ENCODE data around the gene ZNF362.
"Not testable (repeated sequence)": the region's sequence is repeated elsewhere in the genome, so short reads cannot be mapped to it uniquely, and the experiment has no call there.

Gene ZNF362

DNA sequence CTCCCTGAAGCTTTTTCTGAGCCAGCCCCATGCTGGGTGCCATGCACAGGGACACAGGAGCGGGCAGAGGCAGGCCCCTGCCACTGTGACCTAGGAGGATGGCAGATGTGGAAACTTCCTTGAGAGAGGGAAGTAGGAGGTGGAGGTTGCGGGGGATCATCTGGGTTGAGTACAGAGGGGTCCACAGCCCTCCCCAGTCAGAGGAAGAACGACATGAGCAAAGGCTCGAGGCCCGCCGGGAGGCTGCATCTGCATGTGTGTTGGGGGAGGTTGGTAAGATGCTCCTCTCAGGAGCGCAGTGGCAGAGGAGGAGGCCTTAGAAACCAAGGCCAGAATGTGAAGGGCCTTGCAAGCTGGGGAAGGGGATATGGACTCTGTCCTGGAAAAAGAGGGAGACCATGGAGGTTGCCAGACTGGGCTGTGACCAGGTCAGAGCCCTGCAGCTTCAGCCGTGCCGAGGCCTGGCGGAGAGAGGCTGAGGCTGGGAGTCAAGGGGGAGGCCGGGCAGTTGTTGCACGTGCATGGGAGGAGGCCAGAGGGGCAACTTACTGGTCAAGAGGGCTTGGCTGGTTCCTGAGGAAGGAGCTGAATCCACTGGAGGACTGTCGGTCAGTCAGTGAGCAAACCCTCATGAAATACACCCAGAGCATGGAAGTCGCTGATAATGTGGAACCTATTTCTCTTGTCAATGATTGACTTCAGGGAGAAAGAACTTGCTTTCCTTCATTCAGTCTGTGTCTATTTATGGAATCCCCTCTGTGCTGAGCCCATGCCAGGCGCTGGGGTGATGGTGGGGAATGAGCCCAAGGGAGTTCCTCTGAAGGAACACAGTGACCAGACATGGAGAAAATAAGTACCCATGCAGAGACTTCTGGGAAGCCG is 32.9 kb downstream of the ZNF362 start:
- no peak for DNase-seq

GRCh38 chr1:33289858-33290154 is 33.5 kb downstream of the ZNF362 start:
- no peak for DNase-seq

DNA sequence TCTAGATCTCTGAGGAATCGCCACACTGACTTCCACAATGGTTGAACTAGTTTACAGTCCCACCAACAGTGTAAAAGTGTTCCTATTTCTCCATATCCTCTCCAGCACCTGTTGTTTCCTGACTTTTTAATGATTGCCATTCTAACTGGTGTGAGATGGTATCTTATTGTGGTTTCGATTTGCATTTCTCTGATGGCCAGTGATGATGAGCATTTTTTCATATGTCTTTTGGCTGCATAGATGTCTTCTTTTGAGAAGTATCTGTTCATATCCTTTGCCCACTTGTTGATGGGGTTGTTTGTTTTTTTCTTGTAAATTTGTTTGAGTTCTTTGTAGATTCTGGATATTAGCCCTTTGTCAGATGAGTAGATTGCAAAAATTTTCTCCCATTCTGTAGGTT is 34.3 kb downstream of the ZNF362 start:
- not testable (repeated sequence) for DNase-seq

DNA sequence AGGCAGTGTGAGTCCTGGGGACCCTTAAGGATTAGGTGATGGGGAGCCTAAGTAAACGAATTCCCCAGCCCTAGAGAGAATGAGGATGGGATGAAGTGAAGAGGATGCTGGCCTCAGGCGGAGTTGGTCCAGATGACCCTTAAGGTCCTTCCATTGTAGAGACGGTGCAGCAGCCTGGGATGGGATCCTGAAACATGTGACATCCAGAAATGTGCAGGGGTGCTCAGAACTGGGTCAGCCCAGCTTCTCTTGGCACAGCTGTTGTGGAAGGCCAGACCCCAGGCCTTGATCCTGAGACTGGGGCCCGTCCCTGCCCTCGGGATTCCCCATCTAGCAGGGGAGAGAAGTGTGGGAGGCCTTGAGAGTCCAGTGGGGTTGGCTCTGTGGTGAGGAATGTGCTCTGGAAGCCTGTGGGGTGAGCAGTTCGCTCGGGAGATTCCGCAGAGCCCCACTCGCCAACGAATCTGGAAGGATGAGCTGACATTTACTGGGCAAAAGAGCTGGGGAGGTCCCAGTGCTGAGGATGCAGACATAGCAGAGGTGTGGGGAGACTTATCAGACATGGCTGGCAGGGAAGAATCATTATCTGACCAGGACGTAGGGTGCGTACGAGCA is 36.5 kb downstream of the ZNF362 start:
- no peak for DNase-seq

DNA sequence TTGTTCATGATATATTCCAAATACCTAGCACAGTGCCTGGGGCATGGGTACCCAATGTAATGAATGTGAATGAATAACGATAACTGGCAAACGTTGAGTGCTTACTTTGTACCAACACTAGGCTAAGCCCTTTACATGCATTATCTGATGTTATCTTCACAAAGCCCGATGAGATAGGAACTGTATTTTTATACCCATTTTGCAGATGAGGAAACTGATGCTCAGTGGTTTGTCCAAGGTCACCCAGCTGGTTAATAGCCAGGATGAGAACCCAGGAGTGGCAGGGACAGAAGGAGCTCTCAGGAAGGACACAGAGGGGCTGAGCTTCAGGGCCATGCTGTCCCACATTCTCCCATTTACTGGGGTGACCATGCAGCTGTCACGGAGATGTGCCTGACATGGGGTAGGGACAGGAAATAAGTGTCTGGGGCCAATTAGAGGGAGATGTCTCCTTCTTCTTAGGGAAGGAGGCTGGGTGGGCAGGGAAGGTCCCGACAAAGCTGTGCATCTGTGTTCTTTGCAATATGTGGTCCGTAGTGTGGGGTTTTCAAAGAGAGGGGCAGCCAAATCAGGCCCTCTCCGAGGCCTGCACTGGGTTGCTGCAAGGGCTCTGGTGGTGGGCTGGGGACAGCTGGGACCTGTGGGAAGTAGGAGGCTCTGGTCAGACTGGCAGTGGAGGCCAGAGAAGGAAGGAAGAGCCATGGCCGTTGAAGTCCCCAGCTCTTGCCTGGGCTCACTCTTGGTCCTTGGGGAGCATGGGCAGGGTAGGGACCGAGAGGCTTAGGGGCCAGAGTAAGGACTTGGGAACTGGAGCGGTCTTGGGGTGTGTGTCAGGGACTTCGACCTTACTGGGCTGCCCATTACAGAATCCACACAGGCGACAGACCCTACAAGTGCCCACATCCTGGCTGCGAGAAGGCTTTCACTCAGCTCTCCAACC is 38.0 kb downstream of the ZNF362 start:
- DNase-seq = no peak

- DNase-seq = no peak
Observed at GRCh38 chr1:33295023-33295422, 38.7 kb downstream of the ZNF362 start.

- DNase-seq = peak; percentile 78
Observed at GRCh38 chr1:33295450-33296081, 39.3 kb downstream of the ZNF362 start.

GRCh38 chr1:33296082-33296458 is 39.8 kb downstream of the ZNF362 start:
- DNase-seq = no peak

- no peak for DNase-seq
Observed at GRCh38 chr1:33296824-33297223, 40.5 kb downstream of the ZNF362 start.

DNA sequence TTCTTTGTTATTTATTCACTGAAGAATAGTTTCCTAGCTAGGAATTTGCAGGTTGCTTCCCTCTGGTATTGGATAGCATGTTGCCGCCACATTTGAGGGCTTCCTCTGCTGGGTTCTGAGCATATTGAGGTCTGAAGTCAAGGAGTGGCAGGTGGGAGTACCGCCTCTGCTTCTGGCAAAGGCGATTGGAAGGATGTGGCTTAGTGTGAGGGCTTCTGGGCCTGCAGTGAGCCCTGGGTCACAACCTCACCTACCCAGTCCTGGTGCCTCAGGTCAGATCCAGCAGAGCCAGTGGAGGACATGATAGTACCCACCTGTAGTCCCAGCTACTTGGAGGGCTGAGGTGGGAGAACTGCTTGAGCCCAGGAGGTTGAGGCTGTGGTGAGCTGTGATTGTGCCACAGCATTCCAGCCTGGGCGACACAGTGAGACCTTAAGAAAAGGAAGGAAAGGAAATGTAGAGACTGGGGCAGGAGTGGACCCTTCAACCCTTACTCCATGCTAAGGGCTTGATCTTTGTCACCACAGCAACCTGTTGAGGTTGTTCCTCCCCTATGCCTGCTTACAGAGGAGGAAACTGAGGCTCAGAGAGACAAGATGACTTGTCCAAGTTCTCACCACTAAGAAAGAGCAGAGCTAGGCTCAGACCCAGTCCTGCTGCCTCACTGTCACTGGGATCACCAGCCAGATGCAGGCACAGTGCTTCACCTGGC is 41.8 kb downstream of the ZNF362 start:
- DNase-seq = no peak

- peak; percentile 20 for DNase-seq
Observed at GRCh38 chr1:33298623-33299277, 42.5 kb downstream of the ZNF362 start.

DNA sequence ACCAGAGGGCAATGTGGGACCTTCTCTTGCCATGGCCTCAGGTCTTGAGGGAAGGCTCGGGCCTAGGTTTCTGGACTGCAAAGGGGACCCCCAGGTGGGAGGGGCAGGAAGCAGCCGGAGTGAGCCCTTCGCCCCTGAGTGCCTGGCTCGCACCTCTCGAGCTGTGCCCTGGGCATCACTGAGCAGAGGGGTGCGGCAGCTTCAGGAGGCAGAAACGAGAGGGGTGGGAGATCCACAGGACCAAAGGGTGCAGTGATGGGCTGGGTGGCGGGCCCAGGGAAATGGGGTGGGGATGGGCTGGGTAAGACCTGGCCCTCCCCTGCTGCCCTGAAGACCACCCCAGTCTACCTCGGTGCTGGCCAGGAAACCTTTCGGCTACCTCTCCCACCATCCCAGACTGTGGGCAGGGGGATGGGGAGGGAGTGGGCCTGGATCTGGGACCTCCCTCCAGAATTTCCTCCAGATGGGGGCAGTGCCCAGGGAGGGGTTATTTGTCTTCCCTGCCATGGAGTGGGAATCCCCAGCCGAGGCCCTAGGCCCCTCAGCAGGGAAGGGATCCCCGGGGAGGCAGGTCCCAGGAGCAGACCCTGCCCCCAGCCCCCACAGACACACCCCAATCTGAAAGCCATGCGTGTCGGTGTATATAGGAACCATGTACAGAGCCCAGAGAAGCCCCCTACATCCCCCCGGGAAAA is 43.3 kb downstream of the ZNF362 start:
- DNase-seq = no peak

DNA sequence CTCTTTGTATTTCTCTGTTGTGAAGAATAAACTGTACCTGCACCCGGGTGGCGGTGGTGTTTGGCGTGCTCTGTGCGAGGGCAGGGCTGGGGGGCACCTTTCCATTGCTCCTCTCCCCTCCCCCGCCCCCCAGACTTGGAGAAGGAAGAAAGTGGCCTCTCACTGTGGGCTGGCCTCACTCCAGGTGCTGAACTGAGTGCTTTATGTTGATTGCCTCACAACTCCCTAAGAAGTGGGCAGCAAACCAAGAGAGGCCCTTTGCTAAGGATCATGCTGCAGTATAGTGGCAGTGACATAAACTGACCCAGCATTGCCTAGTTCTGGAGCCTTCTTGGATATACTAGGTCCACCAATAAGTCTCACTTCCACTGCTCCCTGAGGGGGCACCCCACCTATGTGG is 44.4 kb downstream of the ZNF362 start:
- no peak for DNase-seq

- DNase-seq = no peak
Observed at GRCh38 chr1:33301273-33301984, 45.1 kb downstream of the ZNF362 start.

GRCh38 chr1:33302325-33302724 is 46.0 kb downstream of the ZNF362 start:
- DNase-seq = no peak

DNA sequence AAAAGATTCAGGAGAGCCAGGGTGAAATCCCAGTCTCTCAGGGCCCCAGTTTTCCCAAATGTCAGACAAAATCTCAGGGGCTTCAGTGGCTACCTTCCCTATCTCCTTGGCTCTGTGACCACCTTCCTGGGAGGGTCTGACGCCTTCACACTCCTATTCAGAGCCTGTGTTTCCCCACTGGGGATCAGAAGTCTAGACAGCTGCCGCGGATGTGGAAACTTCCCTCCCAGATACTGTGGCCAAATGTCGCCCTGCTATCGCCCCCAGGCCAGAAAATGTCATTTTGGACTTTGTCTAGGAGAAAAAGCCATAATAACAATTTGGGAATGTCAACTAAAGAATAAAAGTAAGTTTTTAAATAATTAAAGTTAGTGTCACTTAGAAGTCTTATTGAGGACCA is 48.7 kb downstream of the ZNF362 start:
- DNase-seq = no peak

DNA sequence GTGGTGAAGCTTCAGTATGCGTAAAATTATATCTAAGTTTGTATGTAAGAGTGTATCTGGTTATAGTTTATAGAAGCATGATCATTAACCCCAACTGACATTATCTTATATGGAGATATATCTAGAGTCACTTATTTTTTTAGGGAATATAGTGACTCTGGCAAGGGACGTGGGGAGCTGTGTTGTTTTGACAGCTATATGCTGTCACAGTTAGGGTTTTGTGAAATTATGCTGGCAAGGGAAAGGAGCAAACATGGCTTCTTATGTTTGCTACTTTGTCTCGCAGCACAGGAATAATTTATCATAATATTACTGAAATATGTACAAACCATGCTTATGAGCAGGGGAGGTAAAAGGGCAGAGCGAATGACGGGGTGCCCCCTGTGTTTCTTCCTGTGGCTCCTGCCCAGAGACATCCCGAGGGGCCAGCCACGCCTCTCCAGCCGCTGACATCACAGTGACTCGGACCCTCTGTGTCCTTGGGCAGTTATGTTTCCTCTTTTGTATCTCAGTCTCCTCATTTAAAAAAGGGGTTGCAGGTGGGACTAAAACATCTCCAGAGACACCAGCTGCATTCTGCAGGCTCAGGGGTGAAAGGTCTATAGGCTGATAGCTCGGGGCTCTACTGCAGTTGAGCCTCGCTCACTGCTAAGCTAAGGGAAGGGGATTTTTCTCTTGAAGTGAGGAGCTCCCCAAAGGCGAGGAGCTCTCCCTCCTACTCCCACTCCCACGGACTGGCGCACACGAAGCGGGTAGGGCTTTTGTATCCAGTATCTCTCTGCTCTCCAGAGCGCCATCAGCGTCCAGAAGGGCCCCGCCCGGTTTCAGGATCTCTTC is 49.7 kb downstream of the ZNF362 start:
- no peak for DNase-seq

DNA sequence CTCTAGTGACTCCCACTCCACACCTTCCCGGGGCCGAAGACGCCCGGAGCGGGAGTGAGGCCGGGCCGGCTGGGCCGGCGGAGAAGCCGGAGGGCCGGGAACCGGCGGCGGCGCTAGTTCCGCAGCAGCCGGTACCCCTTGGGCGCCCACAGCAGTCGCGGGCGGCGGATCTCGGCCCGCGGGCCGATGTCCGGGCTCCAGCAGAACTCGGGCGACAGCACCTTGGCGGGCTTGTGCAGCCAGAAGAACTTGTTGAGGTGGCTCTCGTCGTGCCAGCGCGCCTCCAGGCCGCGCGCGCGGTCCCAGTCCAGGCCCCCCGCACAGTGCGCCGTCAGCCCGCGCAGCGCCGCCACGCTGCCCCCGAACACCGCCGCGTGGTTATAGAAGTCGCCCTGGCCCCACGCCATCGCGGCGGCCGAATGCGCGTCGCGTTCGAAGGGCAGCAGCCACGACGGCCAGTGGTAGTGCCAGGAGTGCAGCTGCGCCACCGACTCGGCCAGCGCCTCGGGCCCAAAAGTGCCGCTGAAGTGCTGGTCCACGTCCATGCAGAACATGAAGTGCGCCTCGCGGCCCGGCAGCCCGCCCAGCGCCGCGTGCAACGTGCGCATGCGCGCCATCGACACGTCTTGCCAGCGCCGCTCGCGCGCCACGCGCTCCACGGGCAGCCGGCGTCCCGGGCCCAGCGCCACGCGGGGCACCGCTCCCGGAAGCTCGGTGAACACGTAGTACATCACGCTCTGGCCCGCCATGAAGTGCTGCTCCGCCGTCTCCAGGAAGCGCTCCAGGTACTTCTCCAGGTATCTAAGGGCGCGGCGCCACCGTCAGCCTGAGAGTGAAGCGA is 50.6 kb downstream of the ZNF362 start:
- no peak for DNase-seq

DNA sequence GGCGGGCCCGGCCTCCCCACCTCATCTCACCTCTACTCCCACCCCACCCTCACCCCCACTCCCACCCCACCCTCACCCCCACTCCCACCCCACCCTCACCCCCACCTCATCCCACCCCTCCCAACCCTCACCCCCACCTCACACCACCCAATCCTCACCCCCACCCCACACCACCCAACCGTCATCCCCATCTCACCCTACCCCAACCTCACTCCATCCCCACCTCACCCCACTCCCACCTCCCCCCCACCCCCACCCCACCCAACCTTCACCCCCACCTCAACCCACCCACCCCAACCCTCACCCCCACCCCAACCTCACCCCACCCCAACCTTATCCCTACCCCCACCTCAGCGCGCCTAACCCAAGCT is 51.2 kb downstream of the ZNF362 start:
- no peak for DNase-seq

Data from stimulated activated naive CD4-positive, alpha-beta T cell treated with Interleukin-2 at 50 U/mL for 16 hours (primary cell).